PC-3 (cell line): Measurements from ENCODE around the gene BAG5.

Experiments
- EZH2 ChIP-seq: fragments of 300-600 bp; sonication (generic); IDR thresholded peaks from one replicate; pipeline ENCODE4 v1.6.1; 2017; ENCODE audit warnings: antibody characterized with exemption, mild to moderate bottlenecking, low read length; ENCODE audit not compliant: unreplicated experiment
- TF ChIP-seq, protein P1 (sequence below): fragments of 300-600 bp; sonication (generic); conservative IDR thresholded peaks from 2 replicates; pipeline ENCODE4 v1.5.1; 2017; ENCODE audit warnings: antibody characterized with exemption, low read depth, mild to moderate bottlenecking, low read length

DNA sequence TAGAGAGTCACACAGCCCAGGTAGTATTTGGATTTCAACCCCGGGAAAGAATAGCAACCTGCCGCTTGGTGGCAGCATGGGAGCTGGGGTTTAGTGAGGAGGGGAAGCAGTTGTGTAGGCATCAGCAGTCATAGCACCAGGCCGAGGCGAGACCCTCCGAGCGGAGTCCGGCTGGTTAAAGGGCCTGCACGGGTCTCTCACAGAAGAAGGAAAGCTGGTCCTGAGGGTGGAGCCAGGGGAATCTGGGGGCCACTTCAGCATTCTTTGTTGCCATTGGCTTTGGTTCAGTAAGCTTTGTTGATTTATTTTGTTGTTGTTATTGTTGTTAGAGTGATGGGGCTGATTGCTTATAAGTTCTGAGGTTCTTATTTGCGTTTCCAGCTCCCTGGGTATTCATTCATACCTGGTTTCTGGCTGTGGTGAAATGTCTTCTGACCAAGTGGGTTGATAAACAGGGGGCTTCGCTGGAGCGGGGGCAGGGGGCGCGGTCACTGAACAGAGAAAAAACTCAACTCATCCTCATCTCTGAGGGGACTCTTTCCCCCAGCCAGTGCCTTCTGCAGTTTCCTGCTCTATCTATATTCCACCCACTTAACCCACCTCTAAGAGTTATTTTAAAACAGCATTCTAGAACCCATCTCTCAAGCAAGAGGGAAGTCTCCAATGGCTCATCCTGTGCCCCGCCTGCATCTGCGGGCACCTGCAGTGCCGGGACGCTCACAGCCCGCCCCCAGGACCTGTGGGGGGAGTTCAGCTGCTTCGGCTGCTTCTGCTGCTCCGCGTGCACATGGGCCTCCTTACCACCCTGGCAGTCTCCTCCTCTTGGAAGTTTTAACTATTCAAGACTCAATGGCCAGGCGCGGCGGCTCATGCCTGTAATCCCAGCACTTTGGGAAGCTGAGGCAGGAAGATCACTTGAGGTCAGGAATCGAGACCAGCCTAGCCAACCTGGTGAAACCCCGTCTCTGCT, 51.4 kb downstream of the BAG5 start:
- TF ChIP-seq, protein P1, sequence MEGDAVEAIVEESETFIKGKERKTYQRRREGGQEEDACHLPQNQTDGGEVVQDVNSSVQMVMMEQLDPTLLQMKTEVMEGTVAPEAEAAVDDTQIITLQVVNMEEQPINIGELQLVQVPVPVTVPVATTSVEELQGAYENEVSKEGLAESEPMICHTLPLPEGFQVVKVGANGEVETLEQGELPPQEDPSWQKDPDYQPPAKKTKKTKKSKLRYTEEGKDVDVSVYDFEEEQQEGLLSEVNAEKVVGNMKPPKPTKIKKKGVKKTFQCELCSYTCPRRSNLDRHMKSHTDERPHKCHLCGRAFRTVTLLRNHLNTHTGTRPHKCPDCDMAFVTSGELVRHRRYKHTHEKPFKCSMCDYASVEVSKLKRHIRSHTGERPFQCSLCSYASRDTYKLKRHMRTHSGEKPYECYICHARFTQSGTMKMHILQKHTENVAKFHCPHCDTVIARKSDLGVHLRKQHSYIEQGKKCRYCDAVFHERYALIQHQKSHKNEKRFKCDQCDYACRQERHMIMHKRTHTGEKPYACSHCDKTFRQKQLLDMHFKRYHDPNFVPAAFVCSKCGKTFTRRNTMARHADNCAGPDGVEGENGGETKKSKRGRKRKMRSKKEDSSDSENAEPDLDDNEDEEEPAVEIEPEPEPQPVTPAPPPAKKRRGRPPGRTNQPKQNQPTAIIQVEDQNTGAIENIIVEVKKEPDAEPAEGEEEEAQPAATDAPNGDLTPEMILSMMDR: no peak
- TF ChIP-seq EZH2: no peak
